Karpas-422 (cell line): ENCODE measurements around the gene OTOG. TPM values are rescaled to one million over a fixed set of nuclear protein-coding genes. Genes with fewer than 3 reads are reported as not detected.

ENCODE experiments used
- DNase-seq: peaks from one replicate; pipeline ENCODE4 v3.0.0-alpha.2; 2015
- H2AFZ ChIP-seq: fragments of 200-600 bp; sonication (generic); 2 replicates; pipeline ENCODE4 v1.6.1; 2014; ENCODE audit warnings: antibody characterized with exemption, low read length, mixed read lengths
- H3K27ac ChIP-seq: fragments of 200-600 bp; sonication (generic); 2 replicates; pipeline ENCODE4 v1.5.1; 2014; ENCODE audit warnings: mild to moderate bottlenecking, low read length, moderate library complexity
- H3K27me3 ChIP-seq: fragments of 200-600 bp; sonication (generic); 2 replicates; pipeline ENCODE4 v1.6.1; 2014; ENCODE audit warnings: low read length, mixed read lengths
- H3K36me3 ChIP-seq: fragments of 200-600 bp; sonication (generic); 2 replicates; pipeline ENCODE4 v1.6.1; 2014; ENCODE audit warnings: low read length, mixed read lengths; ENCODE audit not compliant: insufficient read depth
- H3K4me1 ChIP-seq: fragments of 200-600 bp; sonication (generic); 2 replicates; pipeline ENCODE4 v1.6.1; 2014; ENCODE audit warnings: mild to moderate bottlenecking, low read length, mixed read lengths
- H3K4me2 ChIP-seq: fragments of 200-600 bp; sonication (generic); 2 replicates; pipeline ENCODE4 v1.6.1; 2014; ENCODE audit warnings: low read length, low read depth, mild to moderate bottlenecking; ENCODE audit not compliant: poor library complexity, severe bottlenecking
- H3K4me3 ChIP-seq: fragments of 200-600 bp; sonication (generic); 2 replicates; pipeline ENCODE4 v1.5.1; 2014; ENCODE audit warnings: mild to moderate bottlenecking, antibody characterized with exemption, low read length, mixed read lengths
- H3K79me2 ChIP-seq: fragments of 200-600 bp; sonication (generic); 2 replicates; pipeline ENCODE4 v1.6.1; 2014; ENCODE audit warnings: mild to moderate bottlenecking, low read length, mixed read lengths
- H3K9ac ChIP-seq: fragments of 200-600 bp; sonication (generic); 2 replicates; pipeline ENCODE4 v1.6.0; 2014; ENCODE audit warnings: low read length
- H3K9me2 ChIP-seq: fragments of 200-600 bp; sonication (generic), shearing (Covaris generic); replicated peaks from 2 replicates; pipeline ENCODE4 v1.6.0; 2014; ENCODE audit warnings: mild to moderate bottlenecking, low read length, moderate library complexity; ENCODE audit not compliant: insufficient read depth
- H3K9me3 ChIP-seq: fragments of 300-700, 200-600 bp; sonication (generic); 2 replicates; pipeline ENCODE4 v1.6.1; 2014; ENCODE audit warnings: low read length, mixed read lengths
- H4K20me1 ChIP-seq: fragments of 200-600 bp; sonication (generic); 2 replicates; pipeline ENCODE4 v1.6.1; 2014; ENCODE audit warnings: mild to moderate bottlenecking, antibody characterized with exemption, low read length, low read depth; ENCODE audit not compliant: insufficient read depth
- total RNA-seq: library from RNA; depleted of rRNA; stranded (reverse); fragments of >200 nt; shearing (Covaris generic); gene quantifications from 2 replicates; pipeline ENCODE4 v1.2.3, GENCODE V29; 2014; ENCODE audit warnings: low replicate concordance

OTOG gene
- total RNA-seq, 1 experiment from 2014 or later, result not detected

DNA sequence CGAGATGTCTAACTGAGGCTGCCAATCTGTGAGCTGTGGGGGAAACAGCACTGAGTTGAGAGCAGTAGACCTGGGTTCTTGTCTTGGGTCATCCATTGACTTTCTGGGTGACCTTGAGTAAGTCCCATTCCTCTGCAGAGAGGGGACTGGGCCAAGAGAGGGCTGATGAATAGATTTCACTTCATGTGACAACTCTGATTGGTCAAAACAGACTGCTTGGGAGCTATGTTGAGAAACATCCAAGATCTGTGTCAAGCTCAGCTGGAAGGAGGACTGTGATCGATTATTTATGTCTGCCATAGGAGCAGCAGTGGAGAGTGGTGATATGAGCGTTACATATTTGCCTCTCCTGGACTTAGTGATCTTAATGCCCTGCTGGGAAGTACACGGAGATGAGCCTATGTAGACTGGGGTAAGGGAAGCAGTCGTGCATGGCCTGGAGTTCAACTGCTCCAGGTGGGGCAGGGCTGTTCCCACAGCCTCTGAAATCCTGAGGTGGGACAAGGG, 47.7 kb downstream of the OTOG start:
- H3K4me2 ChIP-seq, result no peak overlapping the region
- H3K4me3 ChIP-seq, result no peak overlapping the region
- no peaks in the 10 kb centered on the region for H3K36me3 ChIP-seq
- no peaks in the 10 kb centered on the region for H3K9me3 ChIP-seq
- H3K9ac ChIP-seq, result no peak overlapping the region
- H3K9me2 ChIP-seq, result no peaks in the 10 kb centered on the region
- H3K27me3 ChIP-seq, result no peaks in the 10 kb centered on the region
- no peaks in the 10 kb centered on the region for H4K20me1 ChIP-seq
- no peak overlapping the region for H2AFZ ChIP-seq
- H3K79me2 ChIP-seq, result no peaks in the 10 kb centered on the region
- no peaks in the 10 kb centered on the region for H3K4me1 ChIP-seq
- DNase-seq, result no peak
- no peak overlapping the region for H3K27ac ChIP-seq

DNA sequence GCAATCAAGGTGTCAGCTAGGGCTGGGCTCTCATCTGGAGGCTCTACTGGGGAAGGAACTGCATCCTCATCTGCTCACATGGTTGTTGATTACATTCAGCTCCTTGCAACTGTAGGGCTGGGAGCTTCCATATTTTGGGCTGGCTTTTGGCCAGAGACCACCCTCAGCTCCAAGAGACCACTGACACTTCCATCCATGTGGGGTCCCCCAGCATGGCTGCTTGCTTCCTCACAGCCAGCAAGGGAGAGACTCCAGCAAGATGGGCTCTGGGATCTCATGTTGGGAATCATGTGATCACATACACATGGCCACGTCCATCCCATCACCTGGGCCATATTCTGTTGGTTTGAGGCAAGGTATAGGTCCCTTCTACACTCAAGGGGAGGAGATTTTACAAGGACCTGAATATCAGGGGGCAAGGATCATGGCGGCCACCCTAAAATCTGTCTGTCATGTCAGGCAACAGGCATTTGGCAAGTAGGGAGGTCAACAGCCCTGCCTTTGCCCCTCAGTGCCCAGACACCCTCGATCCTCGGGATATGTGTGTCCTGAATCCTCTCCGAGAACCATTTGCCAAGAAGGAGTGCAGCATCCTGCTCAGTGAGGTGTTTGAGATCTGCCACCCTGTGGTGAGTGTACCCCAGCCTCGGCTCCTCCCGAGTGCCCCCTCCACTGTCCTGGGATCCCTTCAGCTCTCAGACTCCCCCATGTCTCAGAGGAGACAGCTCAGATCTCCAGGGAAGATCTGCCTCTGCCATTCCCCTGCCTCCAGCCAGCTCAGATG, 48.7 kb downstream of the OTOG start:
- Histone ChIP-seq H2AFZ (no peak overlapping the region), H3K27me3 (no peaks in the 10 kb centered on the region), H4K20me1 (no peaks in the 10 kb centered on the region), H3K4me1 (no peaks in the 10 kb centered on the region), H3K27ac (no peak overlapping the region), H3K9me3 (no peaks in the 10 kb centered on the region), H3K36me3 (no peaks in the 10 kb centered on the region), H3K9ac (no peak overlapping the region), H3K4me3 (no peak overlapping the region), H3K4me2 (no peak overlapping the region), H3K79me2 (no peaks in the 10 kb centered on the region), H3K9me2 (no peaks in the 10 kb centered on the region)
- no peak for DNase-seq

DNA sequence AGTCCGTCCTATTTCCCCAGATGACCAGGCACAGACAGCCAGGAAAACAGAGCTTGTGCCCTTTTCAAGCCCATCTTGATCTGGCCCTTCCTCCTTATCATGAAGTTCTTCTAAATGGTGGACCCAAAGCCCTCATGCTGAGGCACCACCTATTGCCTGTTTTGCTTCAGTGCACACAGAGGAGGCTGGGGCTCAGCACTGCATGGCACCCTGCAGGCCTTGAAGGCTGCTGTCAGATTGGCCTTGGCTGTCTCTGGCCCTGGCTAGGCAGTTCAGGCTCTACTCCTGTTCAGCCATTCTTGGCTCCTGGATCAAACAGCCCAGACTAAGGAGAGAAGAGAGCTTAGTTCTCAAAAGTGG, 49.2 kb downstream of the OTOG start:
- H3K9ac ChIP-seq, result no peak overlapping the region
- no peaks in the 10 kb centered on the region for H3K9me2 ChIP-seq

DNA sequence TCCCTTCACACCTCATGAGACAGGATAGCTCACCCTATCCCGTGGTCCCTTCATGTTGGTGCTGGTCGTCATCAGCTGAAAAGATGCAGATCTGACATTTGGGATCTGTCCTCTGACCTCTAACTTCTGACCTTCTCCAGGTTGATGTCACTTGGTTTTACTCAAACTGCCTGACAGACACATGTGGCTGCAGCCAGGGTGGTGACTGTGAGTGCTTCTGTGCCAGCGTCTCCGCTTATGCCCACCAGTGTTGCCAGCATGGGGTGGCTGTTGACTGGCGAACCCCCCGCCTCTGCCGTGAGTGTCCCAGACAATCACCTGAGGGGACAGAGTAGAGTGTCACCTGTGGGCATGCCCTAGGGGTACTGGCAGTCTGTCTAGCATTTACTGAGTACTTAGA, 49.7 kb downstream of the OTOG start:
- no peak overlapping the region for H3K9ac ChIP-seq
- H3K36me3 ChIP-seq, result no peaks in the 10 kb centered on the region
- no peaks in the 10 kb centered on the region for H3K27me3 ChIP-seq
- H3K4me1 ChIP-seq, result no peaks in the 10 kb centered on the region
- no peaks in the 10 kb centered on the region for H3K9me2 ChIP-seq
- H3K9me3 ChIP-seq, result no peaks in the 10 kb centered on the region
- H3K27ac ChIP-seq, result no peak overlapping the region
- no peak overlapping the region for H2AFZ ChIP-seq
- DNase-seq, result no peak
- no peaks in the 10 kb centered on the region for H4K20me1 ChIP-seq
- no peak overlapping the region for H3K4me3 ChIP-seq
- H3K79me2 ChIP-seq, result no peaks in the 10 kb centered on the region
- H3K4me2 ChIP-seq, result no peak overlapping the region

More for the DNA sequence above, 49.2 kb downstream of the OTOG start:
- Histone ChIP-seq H3K4me2 (no peak overlapping the region), H3K4me1 (no peaks in the 10 kb centered on the region), H3K79me2 (no peaks in the 10 kb centered on the region), H2AFZ (no peak overlapping the region), H3K27me3 (no peaks in the 10 kb centered on the region), H3K4me3 (no peak overlapping the region), H4K20me1 (no peaks in the 10 kb centered on the region), H3K36me3 (no peaks in the 10 kb centered on the region), H3K9me3 (no peaks in the 10 kb centered on the region), H3K27ac (no peak overlapping the region)
- no peak for DNase-seq

DNA sequence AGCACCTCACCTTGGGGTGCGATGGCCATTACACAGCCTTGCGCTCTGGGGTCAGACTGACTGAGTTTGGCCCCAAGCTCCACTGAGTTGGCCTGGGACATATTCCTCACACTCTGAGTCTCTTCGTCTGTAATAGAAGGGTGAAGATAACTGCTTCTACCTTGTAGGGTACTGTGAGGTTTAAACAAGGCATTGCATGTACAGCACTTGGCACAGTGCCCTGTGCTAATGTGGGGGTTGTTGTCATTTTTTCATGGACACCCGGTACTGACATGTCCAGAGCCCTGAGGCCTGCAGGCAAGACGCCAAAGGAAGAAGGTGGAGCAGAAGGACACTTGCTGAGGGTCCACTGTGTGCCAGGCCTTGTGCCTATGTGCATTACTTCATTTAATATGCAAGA, 50.7 kb downstream of the OTOG start:
- no peaks in the 10 kb centered on the region for H3K4me1 ChIP-seq
- no peak for DNase-seq

DNA sequence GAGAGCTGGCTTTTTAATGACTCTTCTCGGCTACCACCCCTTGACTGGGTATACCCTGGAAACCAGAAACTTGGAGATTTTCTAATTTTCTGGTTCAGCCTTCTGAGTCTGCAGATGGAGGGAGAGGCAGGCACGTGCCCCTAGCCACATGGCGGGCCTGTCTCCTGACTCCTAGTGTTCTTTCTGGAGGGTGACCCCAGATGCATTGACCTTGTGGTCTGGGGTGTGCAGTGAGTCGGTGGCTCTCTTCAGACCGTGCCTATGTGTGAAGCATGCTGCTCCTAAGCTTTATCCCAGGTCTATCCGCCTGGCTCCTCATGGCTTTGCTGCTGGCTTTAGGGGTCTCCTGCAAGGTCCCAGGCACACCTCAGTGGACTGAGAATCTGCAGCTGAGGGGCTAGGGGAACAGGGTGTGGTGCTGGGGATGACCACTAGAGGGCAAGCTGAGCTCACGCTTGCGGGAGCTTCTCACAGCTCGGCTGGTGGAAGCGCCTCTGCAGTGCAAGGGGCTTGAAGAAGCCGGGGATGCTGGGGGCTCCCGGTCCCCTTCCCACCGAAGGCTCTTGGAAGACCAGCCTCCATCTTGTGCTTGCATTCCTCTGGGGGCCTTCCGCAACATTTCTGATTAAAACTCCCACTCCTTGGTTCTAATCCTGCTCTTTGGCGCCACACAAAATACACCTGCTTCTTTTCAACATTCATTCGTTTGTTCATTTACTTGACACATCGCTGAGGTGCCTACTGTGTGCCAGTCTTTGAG, 51.8 kb downstream of the OTOG start:
- Histone ChIP-seq H3K4me1 (no peaks in the 10 kb centered on the region), H2AFZ (no peak overlapping the region), H3K4me3 (no peak overlapping the region), H3K36me3 (no peaks in the 10 kb centered on the region), H3K27me3 (no peaks in the 10 kb centered on the region), H3K9ac (no peak overlapping the region), H4K20me1 (no peaks in the 10 kb centered on the region), H3K9me2 (no peaks in the 10 kb centered on the region), H3K27ac (no peak overlapping the region), H3K9me3 (no peaks in the 10 kb centered on the region), H3K79me2 (no peaks in the 10 kb centered on the region), H3K4me2 (no peak overlapping the region)
- DNase-seq, result peak; percentile 89

More for the DNA sequence above, 50.7 kb downstream of the OTOG start:
- no peak overlapping the region for H3K27ac ChIP-seq
- no peaks in the 10 kb centered on the region for H3K79me2 ChIP-seq
- H3K9me3 ChIP-seq, result no peaks in the 10 kb centered on the region
- no peak overlapping the region for H2AFZ ChIP-seq
- no peak overlapping the region for H3K4me3 ChIP-seq
- no peaks in the 10 kb centered on the region for H3K9me2 ChIP-seq
- H3K36me3 ChIP-seq, result no peaks in the 10 kb centered on the region
- H4K20me1 ChIP-seq, result no peaks in the 10 kb centered on the region
- H3K27me3 ChIP-seq, result no peaks in the 10 kb centered on the region
- H3K4me2 ChIP-seq, result no peak overlapping the region
- no peak overlapping the region for H3K9ac ChIP-seq

DNA sequence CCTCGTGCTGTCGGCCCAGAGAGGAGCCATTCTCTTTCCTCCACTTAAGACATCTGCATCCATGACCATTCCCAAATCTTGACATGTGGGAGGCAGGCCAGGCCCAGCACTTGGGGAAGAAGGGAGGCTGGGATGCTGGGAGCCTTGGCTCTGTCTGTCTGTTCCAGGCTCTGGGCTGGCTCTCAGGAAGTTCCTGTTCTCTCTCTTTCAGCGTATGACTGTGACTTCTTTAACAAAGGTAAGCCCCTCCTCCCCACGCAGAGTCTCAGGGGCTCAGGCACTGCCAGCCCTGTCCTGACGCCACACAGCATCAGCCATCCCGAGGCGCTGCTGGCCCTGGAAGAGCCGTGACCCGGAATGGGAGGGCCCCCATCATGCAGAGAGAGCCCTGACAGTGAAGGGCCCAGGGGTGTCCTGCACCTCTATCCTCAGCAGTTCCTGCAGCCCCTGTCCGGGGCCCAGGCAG, 52.4 kb downstream of the OTOG start:
- Histone ChIP-seq H3K9ac (no peak overlapping the region), H3K4me3 (no peak overlapping the region), H3K9me3 (no peaks in the 10 kb centered on the region), H3K79me2 (no peaks in the 10 kb centered on the region), H3K4me1 (no peaks in the 10 kb centered on the region), H2AFZ (no peak overlapping the region), H3K27me3 (no peaks in the 10 kb centered on the region), H3K4me2 (no peak overlapping the region), H3K9me2 (no peaks in the 10 kb centered on the region), H3K27ac (no peak overlapping the region), H3K36me3 (no peaks in the 10 kb centered on the region), H4K20me1 (no peaks in the 10 kb centered on the region)
- DNase-seq, result no peak
